ENCODE data around the gene GPR32. TPM values are rescaled to one million over a fixed set of nuclear protein-coding genes. Genes with fewer than 3 reads are reported as not detected.

Gene GPR32
- total and polyA plus RNA-seq, 2 of the 8 experiments (the other 6 are each of a cell fraction or from before 2014, with no cell fraction given), result not detected

GRCh38 chr19:50723735-50724521 lies 46.3 kb upstream of the GPR32 start:
- no peaks in the 10 kb centered on the region for H3K9me3 ChIP-seq (ENCODE audit: insufficient read depth in 2 of 2, low read depth in 1 of 2, low read length in 1 of 2)
- 18% methylated on average over 23 of the region's 31 CpGs; no CpG with 5 or more reads in 1 of the 2 experiments for WGBS, 2 experiments (ENCODE audit: extremely low coverage in 1 of 2, insufficient coverage in 1 of 2, insufficient read length in 1 of 2, insufficient replicate concordance in 2 of 2, low coverage in 1 of 2, low lambda C conversion rate in 2 of 2, missing lambda C conversion rate in 1 of 2)
- H2AK5ac ChIP-seq (ENCODE audit: low read depth, low read length), result no peak overlapping the region
- no peaks in the 10 kb centered on the region for H3K79me1 ChIP-seq (ENCODE audit: low read depth, low read length)
- peaks cover 0 to 5% of the 10 kb centered on the region in 2 experiments; a peak in 1 of 4 replicates for H3K79me2 ChIP-seq (ENCODE audit: control insufficient read depth in 1 of 2, insufficient read depth in 2 of 2, low read length in 2 of 2)
- H2BK5ac ChIP-seq (ENCODE audit: low read depth, low read length), result peak overlapping the region; percentile 63; the same call in 1 of the 2 replicates
- no peak overlapping the region for H3K23ac ChIP-seq (ENCODE audit: insufficient read length)
- peak overlapping the region; percentile 5; the same call in 1 of the 2 replicates for H2BK20ac ChIP-seq (ENCODE audit: low read length)
- H4K8ac ChIP-seq (ENCODE audit: extremely low read depth, insufficient read depth, low read length), result peak overlapping the region; percentile 83
- no peak overlapping the region for H3K27ac ChIP-seq (ENCODE audit: low read depth, low read length)
- no peak overlapping the region for H3K56ac ChIP-seq (replicated peaks; ENCODE audit: insufficient read length, low read depth, low read length)
- H3K4me1 ChIP-seq (replicated peaks in 1 of 4; ENCODE audit: control insufficient read depth in 3 of 4, insufficient read depth in 4 of 4, low read length in 3 of 4), result peaks cover 3 to 39% (median 26%) of the 10 kb centered on the region in 4 experiments
- ChIA-PET POLR2A (ENCODE audit: partially characterized antibody) (interaction anchor here (0.9 to 11.8 kb wide), 7 partner anchors 11 to 81 kb away, joined by 3 to 72 read pairs (median 4); no protein-coding TSS in a partner anchor), CTCF (ENCODE audit: partially characterized antibody) (interaction anchor here (0.5 to 6.2 kb wide), 33 partner anchors 10 to 339 kb away, joined by 3 to 134 read pairs (median 5); no protein-coding TSS in a partner anchor)
- H3K4ac ChIP-seq (replicated peaks; ENCODE audit: insufficient read length, low read depth, low read length), result peak overlapping the region; percentile 92
- H3K9ac ChIP-seq (replicated peaks in 1 of 4; ENCODE audit: extremely low read depth in 1 of 4, low read depth in 3 of 4, low read length in 3 of 4), result no peak overlapping the region
- peak overlapping the region; percentile 71 for H2BK120ac ChIP-seq (replicated peaks; ENCODE audit: low read depth, low read length)
- H3K18ac ChIP-seq (ENCODE audit: extremely low read depth, low read length), result peak overlapping the region; percentile 94
- H3K4me2 ChIP-seq (ENCODE audit: insufficient read depth in 1 of 2, low read depth in 2 of 2, low read length in 2 of 2), result peak overlapping the region; percentile 82 to 96
- H4K20me1 ChIP-seq (replicated peaks in 1 of 2; ENCODE audit: control insufficient read depth in 1 of 2, insufficient read depth in 2 of 2, low read length in 2 of 2), result peaks cover 1 to 5% of the 10 kb centered on the region in 2 experiments
- H2AFZ ChIP-seq (ENCODE audit: low read length), result no peak overlapping the region
- H4K5ac ChIP-seq (ENCODE audit: insufficient read length, low read depth, low read length), result peak overlapping the region; percentile 63
- FAIRE-seq, result no peak
- H3K23me2 ChIP-seq (ENCODE audit: low read depth, low read length), result peaks cover 14% of the 10 kb centered on the region
- peak overlapping the region; percentile 50 to 75 (median 72) for H3K4me3 ChIP-seq (ENCODE audit: extremely low read depth in 1 of 4, insufficient read depth in 2 of 4, low read depth in 3 of 4, low read length in 4 of 4)
- peak overlapping the region; percentile 62; the same call in 1 of the 2 replicates for H2BK12ac ChIP-seq (ENCODE audit: low read depth, low read length)
- H3K14ac ChIP-seq (ENCODE audit: insufficient read length), result no peak overlapping the region
- peak overlapping the region; percentile 81 for H4K91ac ChIP-seq (replicated peaks; ENCODE audit: insufficient read length, low read length)
- H3K36me3 ChIP-seq (ENCODE audit: control insufficient read depth in 2 of 4, insufficient read depth in 4 of 4, low read length in 3 of 4), result no peaks in the 10 kb centered on the region
- no peak for DNase-seq (ENCODE audit: low read depth in 1 of 2, low spot score in 2 of 2)
- H3K27me3 ChIP-seq (replicated peaks in 1 of 4; ENCODE audit: control insufficient read depth in 3 of 4, extremely low read depth in 1 of 4, insufficient read depth in 3 of 4, low read length in 3 of 4), result peaks cover 4 to 39% (median 26%) of the 10 kb centered on the region in 4 experiments
- H2BK15ac ChIP-seq (ENCODE audit: low read length), result peak overlapping the region; percentile 88; the same call in 1 of the 2 replicates
- TF ChIP-seq BCL11A (IDR thresholded peaks at IDR 0.05; ENCODE audit: low read depth in 2 of 2, low read length in 2 of 2) (no peak), CHD1 (IDR thresholded peaks at IDR 0.05; ENCODE audit: low read depth, low read length) (no peak), JUN (IDR thresholded peaks at IDR 0.05; ENCODE audit: low read depth, low read length) (no peak), NANOG (IDR thresholded peaks at IDR 0.05; ENCODE audit: insufficient read depth, low read depth, low read length, poor library complexity, severe bottlenecking) (no peak), RBBP5 (IDR thresholded peaks at IDR 0.05; ENCODE audit: borderline replicate concordance, low read depth, low read length) (no peak), YY1 (IDR thresholded peaks at IDR 0.05; ENCODE audit: low read depth, low read length) (no peak), TBP (IDR thresholded peaks at IDR 0.05; ENCODE audit: low read depth, low read length) (no peak), SP4 (IDR thresholded peaks at IDR 0.05; ENCODE audit: low read length) (no peak), KDM1A (IDR thresholded peaks at IDR 0.05; ENCODE audit: borderline replicate concordance, low read length) (peak; percentile 31; the same call in 1 of the 2 replicates)
- TF ChIP-seq, protein P1, sequence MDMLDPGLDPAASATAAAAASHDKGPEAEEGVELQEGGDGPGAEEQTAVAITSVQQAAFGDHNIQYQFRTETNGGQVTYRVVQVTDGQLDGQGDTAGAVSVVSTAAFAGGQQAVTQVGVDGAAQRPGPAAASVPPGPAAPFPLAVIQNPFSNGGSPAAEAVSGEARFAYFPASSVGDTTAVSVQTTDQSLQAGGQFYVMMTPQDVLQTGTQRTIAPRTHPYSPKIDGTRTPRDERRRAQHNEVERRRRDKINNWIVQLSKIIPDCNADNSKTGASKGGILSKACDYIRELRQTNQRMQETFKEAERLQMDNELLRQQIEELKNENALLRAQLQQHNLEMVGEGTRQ (IDR thresholded peaks at IDR 0.05; ENCODE audit: low read length), result 0 out of 2 replicates have a peak, but pooled peaks have one; percentile 4
